PC-3 (cell line): Measurements from ENCODE around the gene TCHH.

Source experiments
- CTCF ChIP-seq: fragments of 300-600 bp; sonication (generic); conservative IDR thresholded peaks from 2 replicates; pipeline ENCODE4 v1.5.1; 2017; ENCODE audit warnings: antibody characterized with exemption, low read depth, mild to moderate bottlenecking, low read length
- EZH2 ChIP-seq: fragments of 300-600 bp; sonication (generic); IDR thresholded peaks from one replicate; pipeline ENCODE4 v1.6.1; 2017; ENCODE audit warnings: antibody characterized with exemption, mild to moderate bottlenecking, low read length; ENCODE audit not compliant: unreplicated experiment
- EZH2phosphoT487 ChIP-seq: fragments of 300-600 bp; sonication (generic); IDR thresholded peaks from 2 replicates; pipeline ENCODE4 v1.6.1; 2018; ENCODE audit warnings: mild to moderate bottlenecking, antibody characterized with exemption, low read length, borderline replicate concordance

DNA sequence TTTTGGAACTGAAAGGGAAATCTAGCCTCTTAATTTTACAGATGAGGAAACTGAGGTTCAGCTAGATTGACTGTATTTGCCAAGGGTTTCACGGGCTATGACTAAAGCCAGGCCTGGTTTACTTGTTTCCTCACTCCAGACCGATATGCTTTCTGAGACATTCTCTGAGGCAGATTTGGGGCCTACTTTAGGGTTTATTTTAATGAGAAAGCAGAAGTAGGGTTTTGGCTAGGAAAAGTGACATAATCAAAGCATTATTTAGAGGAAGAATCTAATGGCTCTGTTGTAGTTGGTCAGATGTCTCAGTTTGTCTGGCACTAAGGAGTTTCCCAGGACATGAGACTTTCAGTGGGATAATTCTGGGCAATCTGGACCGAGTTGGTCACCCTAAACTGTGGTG lies 45.3 kb upstream of the TCHH start:
- no peak for TF ChIP-seq CTCF
- no peak for TF ChIP-seq EZH2
- no peak for TF ChIP-seq EZH2phosphoT487
